Measurements from ENCODE around the gene LRIT3. TPM values are rescaled to one million over a fixed set of nuclear protein-coding genes. Genes with fewer than 3 reads are reported as not detected.
A peak's percentile ranks its signal among the peaks of the same experiment; 100 is the strongest.

Gene LRIT3
- total and polyA plus RNA-seq, 2 of the 13 experiments (the other 11 are each of a cell fraction or from before 2014, with no cell fraction given) = 0.03 TPM; not detected in 1

GRCh38 chr4:109815151-109816081 lies 32.5 kb upstream of the LRIT3 start, which contains the start of gene GAR1 (continued):
- TF ChIP-seq, protein P1, sequence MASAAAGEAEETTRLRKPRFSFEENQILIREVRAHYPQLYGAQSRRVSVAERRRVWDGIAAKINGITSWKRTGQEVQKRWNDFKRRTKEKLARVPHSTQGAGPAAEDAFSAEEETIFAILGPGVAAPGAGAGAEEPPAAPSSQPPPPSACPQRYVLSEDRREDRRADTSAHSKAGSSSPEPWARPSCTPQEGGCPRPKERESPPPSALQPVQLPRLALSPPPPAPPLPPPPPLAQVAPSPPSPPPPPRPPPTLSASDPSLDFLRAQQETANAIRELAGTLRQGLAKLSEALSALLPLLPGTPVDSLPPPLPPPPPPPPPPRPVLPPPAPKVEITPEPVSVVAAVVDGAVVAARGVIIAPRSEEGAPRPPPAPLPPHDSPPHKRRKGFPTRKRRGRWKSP (CRISPR knock-in tag; IDR thresholded peaks at IDR 0.05) = peak; percentile 86
- TF ChIP-seq SALL2 (CRISPR knock-in tag; IDR thresholded peaks at IDR 0.05) (peak; percentile 89), TRIM24 (CRISPR knock-in tag; IDR thresholded peaks at IDR 0.05) (no peak), TGIF2 (CRISPR knock-in tag; IDR thresholded peaks at IDR 0.05) (peak; percentile 6; the same call in 1 of the 2 replicates), ZNF569 (CRISPR knock-in tag; IDR thresholded peaks at IDR 0.05; ENCODE audit: borderline replicate concordance) (0 out of 2 replicates have a peak, but pooled peaks have one; percentile 74), TSC22D2 (CRISPR knock-in tag; IDR thresholded peaks at IDR 0.05; ENCODE audit: borderline replicate concordance) (peak; percentile 28; the same call in 1 of the 2 replicates), SNAPC4 (CRISPR knock-in tag; IDR thresholded peaks at IDR 0.05) (peak; percentile 71; the same call in 1 of the 2 replicates), KDM2A (CRISPR knock-in tag; IDR thresholded peaks at IDR 0.05; ENCODE audit: borderline replicate concordance, low read depth) (peak; percentile 87), MED8 (CRISPR knock-in tag; IDR thresholded peaks at IDR 0.05; ENCODE audit: insufficient replicate concordance) (peak; percentile 75), PHF5A (CRISPR knock-in tag; IDR thresholded peaks at IDR 0.05; ENCODE audit: low read depth, unreplicated experiment) (no peak), POLR2AphosphoS5 (IDR thresholded peaks at IDR 0.05; ENCODE audit: low read depth, low read length) (no peak; the same call in none of the 2 replicates), ZSCAN21 (CRISPR knock-in tag; IDR thresholded peaks at IDR 0.05; ENCODE audit: borderline replicate concordance) (peak; percentile 39; the same call in 1 of the 2 replicates), ZNF501 (CRISPR knock-in tag; IDR thresholded peaks at IDR 0.05) (peak; percentile 87)
- TF ChIP-seq, protein P2, sequence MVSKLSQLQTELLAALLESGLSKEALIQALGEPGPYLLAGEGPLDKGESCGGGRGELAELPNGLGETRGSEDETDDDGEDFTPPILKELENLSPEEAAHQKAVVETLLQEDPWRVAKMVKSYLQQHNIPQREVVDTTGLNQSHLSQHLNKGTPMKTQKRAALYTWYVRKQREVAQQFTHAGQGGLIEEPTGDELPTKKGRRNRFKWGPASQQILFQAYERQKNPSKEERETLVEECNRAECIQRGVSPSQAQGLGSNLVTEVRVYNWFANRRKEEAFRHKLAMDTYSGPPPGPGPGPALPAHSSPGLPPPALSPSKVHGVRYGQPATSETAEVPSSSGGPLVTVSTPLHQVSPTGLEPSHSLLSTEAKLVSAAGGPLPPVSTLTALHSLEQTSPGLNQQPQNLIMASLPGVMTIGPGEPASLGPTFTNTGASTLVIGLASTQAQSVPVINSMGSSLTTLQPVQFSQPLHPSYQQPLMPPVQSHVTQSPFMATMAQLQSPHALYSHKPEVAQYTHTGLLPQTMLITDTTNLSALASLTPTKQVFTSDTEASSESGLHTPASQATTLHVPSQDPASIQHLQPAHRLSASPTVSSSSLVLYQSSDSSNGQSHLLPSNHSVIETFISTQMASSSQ (IDR thresholded peaks at IDR 0.05; ENCODE audit: low read depth) = no peak
- TF ChIP-seq, protein P2 (CRISPR knock-in tag; IDR thresholded peaks at IDR 0.05; ENCODE audit: borderline replicate concordance) = peak; percentile 52; the same call in 1 of the 2 replicates

All from HepG2 (cell line).